GM12873 (cell line): ENCODE measurements around the gene ZC3H7A.

Experiments used
- CTCF ChIP-seq: IDR thresholded peaks from 2 replicates; pipeline ENCODE4 v1.5.1; 2012; ENCODE audit warnings: low read depth, mild to moderate bottlenecking, moderate library complexity, low read length, control low read depth; ENCODE audit not compliant: insufficient read depth; ENCODE audit errors: missing control alignments

ZC3H7A gene

GRCh38 chr16:11750056-11750455 lies 47.0 kb downstream of the ZC3H7A start:
- TF ChIP-seq CTCF: no peak

- TF ChIP-seq CTCF: no peak
Measured at GRCh38 chr16:11748404-11749254, 48.4 kb downstream of the ZC3H7A start.

- no peak for TF ChIP-seq CTCF
Measured at GRCh38 chr16:11747949-11748403, 49.1 kb downstream of the ZC3H7A start.

GRCh38 chr16:11744075-11744470 lies 53.0 kb downstream of the ZC3H7A start:
- TF ChIP-seq CTCF: no peak

GRCh38 chr16:11743308-11744074 lies 53.6 kb downstream of the ZC3H7A start:
- TF ChIP-seq CTCF: no peak

- TF ChIP-seq CTCF: no peak
Measured at GRCh38 chr16:11742536-11743307, 54.3 kb downstream of the ZC3H7A start, which contains the start of gene TXNDC11. Gene TXNDC11, minus strand, starts transcription at chr16:11742857. Its CDS starts 127 bp downstream, at chr16:11742730.

GRCh38 chr16:11742093-11742535 lies 54.9 kb downstream of the ZC3H7A start:
- no peak for TF ChIP-seq CTCF
